ENCODE results near the gene DLGAP1. TPM values are rescaled to one million over a fixed set of nuclear protein-coding genes. Genes with fewer than 3 reads are reported as not detected.

Gene DLGAP1
- total and polyA plus RNA-seq, 10 of the 15 experiments (the other 5 are each of a cell fraction or from before 2014, with no cell fraction given), result 0.23 to 27.6 (median 1.9) TPM

DNA sequence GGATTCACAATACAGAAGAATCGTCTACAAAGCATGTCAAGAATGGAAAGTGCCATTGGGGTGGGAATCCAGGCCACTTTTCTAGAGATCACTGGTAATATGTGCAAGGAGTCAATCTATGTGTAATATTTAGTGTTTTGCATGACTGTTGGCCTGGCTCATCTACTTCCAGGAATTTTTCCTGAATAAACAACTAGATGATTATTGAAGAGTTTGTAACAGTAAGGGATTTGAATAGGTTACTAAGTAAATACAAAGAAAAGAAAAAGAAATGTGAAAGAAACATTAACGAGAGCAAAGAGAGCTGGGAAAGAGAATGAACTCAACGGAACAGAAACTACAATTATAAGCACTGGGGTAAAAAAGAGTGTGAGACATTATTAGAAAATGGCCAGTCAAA is 599.1 kb downstream of the DLGAP1 start:
- RAD21 ChIA-PET (ENCODE audit: unreplicated experiment), result interaction anchor here (1.4 kb wide), 1 partner anchor 1202 kb away, joined by 3 read pairs; no protein-coding TSS in a partner anchor
- in situ Hi-C loops (cut with MboI), result no loop called here
- H3K36me3 ChIP-seq (ENCODE audit: control insufficient read depth in 2 of 2, insufficient read depth in 2 of 2, low read length in 1 of 2), result no peaks in the 10 kb centered on the region
- ATAC-seq, result no peak
- TF ChIP-seq EGR1 (IDR thresholded peaks at IDR 0.05; ENCODE audit: borderline replicate concordance in 1 of 2, low read depth in 2 of 2, low read length in 2 of 2) (no peak), SIX5 (IDR thresholded peaks at IDR 0.05; ENCODE audit: low read depth, low read length, severe bottlenecking) (no peak), GATAD2B (conservative IDR thresholded peaks at IDR 0.05; ENCODE audit: low read depth) (no peak), NFIC (IDR thresholded peaks at IDR 0.05; ENCODE audit: low read depth, low read length) (no peak), SRF (IDR thresholded peaks at IDR 0.05; ENCODE audit: low read depth in 2 of 2, low read length in 2 of 2) (no peak), RB1 (IDR thresholded peaks at IDR 0.05; ENCODE audit: borderline replicate concordance) (no peak)
- TF ChIP-seq, protein P1, sequence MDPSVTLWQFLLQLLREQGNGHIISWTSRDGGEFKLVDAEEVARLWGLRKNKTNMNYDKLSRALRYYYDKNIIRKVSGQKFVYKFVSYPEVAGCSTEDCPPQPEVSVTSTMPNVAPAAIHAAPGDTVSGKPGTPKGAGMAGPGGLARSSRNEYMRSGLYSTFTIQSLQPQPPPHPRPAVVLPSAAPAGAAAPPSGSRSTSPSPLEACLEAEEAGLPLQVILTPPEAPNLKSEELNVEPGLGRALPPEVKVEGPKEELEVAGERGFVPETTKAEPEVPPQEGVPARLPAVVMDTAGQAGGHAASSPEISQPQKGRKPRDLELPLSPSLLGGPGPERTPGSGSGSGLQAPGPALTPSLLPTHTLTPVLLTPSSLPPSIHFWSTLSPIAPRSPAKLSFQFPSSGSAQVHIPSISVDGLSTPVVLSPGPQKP (IDR thresholded peaks at IDR 0.05; ENCODE audit: low read depth, low read length), result no peak
- TF ChIP-seq, protein P2, sequence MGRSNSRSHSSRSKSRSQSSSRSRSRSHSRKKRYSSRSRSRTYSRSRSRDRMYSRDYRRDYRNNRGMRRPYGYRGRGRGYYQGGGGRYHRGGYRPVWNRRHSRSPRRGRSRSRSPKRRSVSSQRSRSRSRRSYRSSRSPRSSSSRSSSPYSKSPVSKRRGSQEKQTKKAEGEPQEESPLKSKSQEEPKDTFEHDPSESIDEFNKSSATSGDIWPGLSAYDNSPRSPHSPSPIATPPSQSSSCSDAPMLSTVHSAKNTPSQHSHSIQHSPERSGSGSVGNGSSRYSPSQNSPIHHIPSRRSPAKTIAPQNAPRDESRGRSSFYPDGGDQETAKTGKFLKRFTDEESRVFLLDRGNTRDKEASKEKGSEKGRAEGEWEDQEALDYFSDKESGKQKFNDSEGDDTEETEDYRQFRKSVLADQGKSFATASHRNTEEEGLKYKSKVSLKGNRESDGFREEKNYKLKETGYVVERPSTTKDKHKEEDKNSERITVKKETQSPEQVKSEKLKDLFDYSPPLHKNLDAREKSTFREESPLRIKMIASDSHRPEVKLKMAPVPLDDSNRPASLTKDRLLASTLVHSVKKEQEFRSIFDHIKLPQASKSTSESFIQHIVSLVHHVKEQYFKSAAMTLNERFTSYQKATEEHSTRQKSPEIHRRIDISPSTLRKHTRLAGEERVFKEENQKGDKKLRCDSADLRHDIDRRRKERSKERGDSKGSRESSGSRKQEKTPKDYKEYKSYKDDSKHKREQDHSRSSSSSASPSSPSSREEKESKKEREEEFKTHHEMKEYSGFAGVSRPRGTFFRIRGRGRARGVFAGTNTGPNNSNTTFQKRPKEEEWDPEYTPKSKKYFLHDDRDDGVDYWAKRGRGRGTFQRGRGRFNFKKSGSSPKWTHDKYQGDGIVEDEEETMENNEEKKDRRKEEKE (IDR thresholded peaks at IDR 0.05), result no peak
- SMC1A ChIA-PET (ENCODE audit: uncharacterized antibody, unreplicated experiment), result interaction anchor here (1.3 kb wide), 1 partner anchor 50 kb away, joined by 3 read pairs; no protein-coding TSS in a partner anchor
- no peak for FAIRE-seq
- no peak overlapping the region for H3K9ac ChIP-seq (ENCODE audit: control insufficient read depth, insufficient read depth, low read length)
- CTCF ChIA-PET, result interaction anchor here (1.3 to 1.7 kb wide), 2 partner anchors 13 to 130 kb away, joined by 3 to 6 read pairs; no protein-coding TSS in a partner anchor
- no peaks in the 10 kb centered on the region for H3K4me1 ChIP-seq (ENCODE audit: control insufficient read depth, insufficient read depth, low read length)
- H3K79me2 ChIP-seq (ENCODE audit: control insufficient read depth, insufficient read depth, low read length), result no peaks in the 10 kb centered on the region
- intact Hi-C loops (cut with micrococcal nuclease; ENCODE audit: unreplicated experiment), result no loop called here
- no peak overlapping the region for H3K4me2 ChIP-seq (ENCODE audit: control insufficient read depth, insufficient read depth)
- no peaks in the 10 kb centered on the region for H3K27me3 ChIP-seq (replicated peaks in 1 of 2; ENCODE audit: control insufficient read depth in 2 of 2, insufficient read depth in 2 of 2, low read length in 1 of 2)
- H3K9me3 ChIP-seq (replicated peaks; ENCODE audit: control insufficient read depth, insufficient read depth, low read length), result no peaks in the 10 kb centered on the region
- no peaks in the 10 kb centered on the region for H4K20me1 ChIP-seq (ENCODE audit: control insufficient read depth, insufficient read depth)
- BruUV-seq (replicated peaks), result no TSS peak
- H3K4me3 ChIP-seq, result no peak overlapping the region
- 13% methylated on average over 3 of the region's 3 CpGs for WGBS (ENCODE audit: insufficient coverage, insufficient replicate concordance, low lambda C conversion rate, missing lambda C conversion rate)
- H2AFZ ChIP-seq (ENCODE audit: control insufficient read depth, low read depth, low read length), result no peak overlapping the region
- POLR2A ChIA-PET, result interaction anchor here (1.5 kb wide), 1 partner anchor 11 kb away, joined by 4 read pairs; no protein-coding TSS in a partner anchor
- no peak for DNase-seq (ENCODE audit: low read depth, low spot score)
- H3K27ac ChIP-seq (ENCODE audit: control insufficient read depth, insufficient read depth), result no peak overlapping the region
